Adrenal gland (tissue), 12 donors: Measurements from ENCODE around the gene CDRT4. TPM values are rescaled to one million over a fixed set of nuclear protein-coding genes. Genes with fewer than 3 reads are reported as not detected.
A peak's percentile ranks its signal among the peaks of the same experiment; 100 is the strongest.

Experiments used
- DNase-seq, 7 donors: peaks; one replicate each; pipeline ENCODE4 v3.0.0-alpha.2; 2019 to 2020
- H3K27ac ChIP-seq, 5 donors: fragments of 200-600 bp; sonication (generic) in 4 of 5; 1 replicate in 3 of 5; 2 replicates in 2 of 5; pipeline versions ENCODE4 v1.5.1 to v1.8.0; 2016 to 2020; ENCODE audit warnings: mild to moderate bottlenecking in 1 of 5
- H3K27me3 ChIP-seq: fragments of 200-600 bp; 2 replicates; pipeline ENCODE4 v1.8.0; 2021
- H3K36me3 ChIP-seq, 2 donors: fragments of 200-600 bp; replicated peaks in 1 of 2; 1 replicate in 1 of 2; 2 replicates in 1 of 2; pipeline versions ENCODE4 v1.5.1 to v1.8.0; 2018 to 2022
- H3K4me1 ChIP-seq, 2 donors: fragments of 200-600 bp; replicated peaks in 1 of 2; 1 replicate in 1 of 2; 2 replicates in 1 of 2; pipeline versions ENCODE4 v1.5.1 to v1.8.0; 2018 to 2021
- H3K4me3 ChIP-seq, 4 donors: fragments of 200-600 bp; sonication (generic) in 3 of 4; one replicate each; pipeline ENCODE4 v1.5.1; 2016 to 2018
- H3K9me3 ChIP-seq, 3 donors: fragments of 200-600 bp; sonication (generic) in 1 of 3; replicated peaks in 1 of 3; 1 replicate in 2 of 3; 2 replicates in 1 of 3; pipeline versions ENCODE4 v1.5.1 to v1.8.0; 2016 to 2021
- CTCF ChIP-seq, 6 experiments: fragments of 450-650 bp in 4 of 6; fragments of 200-600 bp in 2 of 6; sonication (generic) in 1 of 6; IDR thresholded peaks; 1 replicate in 5 of 6; 2 replicates in 1 of 6; pipeline versions ENCODE4 v1.5.1 to v1.8.0; 2016 to 2021; ENCODE audit warnings: antibody characterized with exemption in 6 of 6, mild to moderate bottlenecking in 2 of 6, moderate library complexity in 1 of 6
- POLR2A ChIP-seq, 2 donors: fragments of 450-650 bp; IDR thresholded peaks; one replicate each; pipeline ENCODE4 v1.6.1; 2017; ENCODE audit warnings: antibody characterized with exemption in 2 of 2, mild to moderate bottlenecking in 2 of 2, moderate library complexity in 1 of 2
- WGBS, 4 donors: extraction: QIAGEN DNeasy Blood & Tissue Kit in 2 of 4; methylation state at CpG; one replicate each; pipeline versions ENCODE4 v1.1.5 to v1.1.7; 2013 to 2017; 5-methylcytosine and 5-hydroxymethylcytosine counted together
- intact Hi-C, 2 donors: fragments of 100-400 bp; cut with DNase I; formaldehyde crosslinking; loops; one replicate each; pipeline versions ENCODE4 v1.14.1 to v1.15.0; 2022 to 2023
- polyA plus RNA-seq, 3 donors: library from polyadenylated mRNA; stranded (reverse); fragments of 200-250 nt in 2 of 3; fragments of 350-450 nt in 1 of 3; fragmentation: Illumina TruSeq in 1 of 3; extraction: RNeasy Lipid Tissue Mini Kit (QIAGEN cat#74804) in 1 of 3; gene quantifications; one replicate each; pipeline ENCODE4 v1.2.3, GENCODE V29; 2013 to 2014
- total RNA-seq, 9 donors: library from RNA; depleted of rRNA in 4 of 9; stranded (reverse); fragments of >200 nt in 4 of 9; fragments of 120-200 nt in 1 of 9; fragmentation: NEBNext Ultra II Directional in 1 of 9; extraction: Animal tissue kit (Norgen Biotek cat#: 25700) in 1 of 9; gene quantifications; one replicate each; pipeline versions ENCODE4 v1.1.0 to v1.2.4, GENCODE V29; 2013 to 2023
- donor health status: healthy with polysubstance abuse.
- donor health status: Bipolar disorder and iron deficiency.
- donor health status: DM: yes; HTN: yes; CAD: no.
- donor health status: DM: no; HTN: no; CAD: no.
- donor health status: DM: no; HTN: no; CAD: no.
- donor health status: DM: yes; HTN: yes; CAD: no.

The CDRT4 gene
- total and polyA plus RNA-seq, 12 donors, result 1.5 to 49.6 (median 11.5) TPM

DNA sequence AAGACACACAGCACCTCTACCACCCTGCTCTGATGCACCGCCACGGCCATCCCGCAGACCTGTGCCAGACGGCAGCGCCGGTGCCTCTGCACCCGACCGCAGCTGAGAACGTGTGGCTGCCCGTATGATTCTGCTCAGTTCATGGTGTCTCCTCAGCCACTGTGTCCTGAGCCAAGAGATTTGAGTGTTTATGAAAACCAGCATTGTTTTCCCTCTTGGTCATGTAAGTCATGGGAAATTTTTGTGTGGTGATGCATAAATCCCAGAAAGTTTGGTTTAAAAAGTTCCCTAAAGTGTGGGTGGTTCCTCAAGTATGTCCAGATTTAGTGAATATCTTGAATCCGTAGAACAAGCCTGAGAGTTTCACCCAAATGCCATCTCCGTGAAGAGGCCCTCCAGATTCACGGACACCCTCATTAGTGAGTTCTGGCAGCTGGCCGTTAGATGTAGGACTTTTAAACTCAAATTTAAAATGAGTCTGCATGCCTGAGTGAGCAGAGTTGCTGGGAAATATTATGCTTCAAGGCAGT is 57.6 kb downstream of the CDRT4 start:
- H3K9me3 ChIP-seq, result no peaks in the 10 kb centered on the region
- 65 to 92% (median 74%) methylated on average over 14 of the region's 14 CpGs for WGBS, 4 donors
- no peak overlapping the region for H3K4me3 ChIP-seq
- H3K36me3 ChIP-seq, result no peaks in the 10 kb centered on the region
- peak overlapping the region in 2 of 5 donors; percentile 46 to 57 for H3K27ac ChIP-seq
- H3K27me3 ChIP-seq, result no peaks in the 10 kb centered on the region
- no peak for DNase-seq
- intact Hi-C loops, result no loop called here
- H3K4me1 ChIP-seq, result peaks cover 0 to 6% of the 10 kb centered on the region in 2 donors
- TF ChIP-seq POLR2A (IDR thresholded peaks at IDR 0.05) (no peak), CTCF (IDR thresholded peaks at IDR 0.05) (no peak)

- H3K27me3 ChIP-seq, result no peaks in the 10 kb centered on the region
- no peak overlapping the region for H3K27ac ChIP-seq
- peaks cover 0 to 6% of the 10 kb centered on the region in 2 donors for H3K4me1 ChIP-seq
- intact Hi-C loops, result no loop called here
- H3K4me3 ChIP-seq, result no peak overlapping the region
- WGBS, 4 donors, result 77 to 90% (median 90%) methylated on average over 3 of the region's 3 CpGs
- no peaks in the 10 kb centered on the region for H3K36me3 ChIP-seq
- H3K9me3 ChIP-seq, result no peaks in the 10 kb centered on the region
- TF ChIP-seq POLR2A (IDR thresholded peaks at IDR 0.05), result no peak
- TF ChIP-seq CTCF (IDR thresholded peaks at IDR 0.05), result no peak
- DNase-seq, result no peak
These were observed 58.6 kb downstream of the CDRT4 start for GRCh38 chr17:15408803-15409202.

DNA sequence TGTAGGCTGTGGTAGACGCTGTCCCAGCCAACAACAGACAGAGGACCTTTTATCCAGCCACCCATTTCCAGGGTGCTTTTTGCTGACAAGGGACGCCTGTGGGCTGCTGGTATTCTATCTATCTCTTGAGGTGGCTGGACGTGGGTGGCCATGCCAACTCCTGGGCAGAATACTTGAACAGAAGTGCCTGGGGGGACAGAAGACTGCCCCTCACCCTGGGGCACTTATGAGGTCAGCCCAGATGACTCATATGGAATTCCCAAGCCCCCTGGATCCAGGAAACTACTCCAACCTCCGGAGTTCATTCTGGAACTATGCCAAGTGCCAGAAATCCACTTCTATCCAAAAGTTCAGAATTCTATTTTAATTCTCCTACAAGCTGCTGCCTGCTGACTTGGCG is 61.3 kb downstream of the CDRT4 start:
- intact Hi-C loops, result no loop called here
- Histone ChIP-seq H3K4me3 (no peak overlapping the region), H3K4me1 (no peaks in the 10 kb centered on the region), H3K27me3 (no peaks in the 10 kb centered on the region), H3K9me3 (no peaks in the 10 kb centered on the region), H3K27ac (no peak overlapping the region), H3K36me3 (no peaks in the 10 kb centered on the region)
- WGBS, 4 donors, result 73 to 91% (median 86%) methylated on average over 5 of the region's 5 CpGs
- no peak for TF ChIP-seq POLR2A (IDR thresholded peaks at IDR 0.05)
- no peak for DNase-seq

GRCh38 chr17:15405058-15405415 is 62.4 kb downstream of the CDRT4 start:
- H3K4me3 ChIP-seq, result no peak overlapping the region
- TF ChIP-seq POLR2A (IDR thresholded peaks at IDR 0.05) (no peak), CTCF (IDR thresholded peaks at IDR 0.05) (no peak)
- no peaks in the 10 kb centered on the region for H3K27me3 ChIP-seq
- DNase-seq, result peak in 1 of 7 donors; percentile 15
- H3K4me1 ChIP-seq, result no peaks in the 10 kb centered on the region
- intact Hi-C loops, result no loop called here
- WGBS, 4 donors, result 88 to 97% (median 92%) methylated on average over 6 of the region's 6 CpGs
- no peaks in the 10 kb centered on the region for H3K9me3 ChIP-seq
- H3K27ac ChIP-seq, result no peak overlapping the region
- no peaks in the 10 kb centered on the region for H3K36me3 ChIP-seq
